Activated naive CD8-positive, alpha-beta T cell treated with anti-CD3 and anti-CD28 coated beads, Interleukin-2, amount 50 U/mL, for 24 hours (primary cell): ENCODE measurements around the gene IKZF1.

Experiments used
- ATAC-seq: fragments of 150-1000 bp; cut with Tn5 transposase; one replicate; pipeline ENCODE4 v1.10.0; 2021
- DNase-seq: peaks from one replicate; pipeline ENCODE4 v3.0.0; 2021
- H3K27ac Mint-ChIP-seq: one replicate; pipeline ENCODE4 v1.8.0; 2021; ENCODE audit warnings: mild to moderate bottlenecking, mixed read lengths
- H3K27me3 Mint-ChIP-seq: one replicate; pipeline ENCODE4 v1.8.0; 2021; ENCODE audit warnings: mixed read lengths
- H3K36me3 Mint-ChIP-seq: one replicate; pipeline ENCODE4 v1.8.0; 2021; ENCODE audit warnings: low read depth, mixed read lengths
- H3K4me1 Mint-ChIP-seq: one replicate; pipeline ENCODE4 v1.8.0; 2021; ENCODE audit warnings: mixed read lengths
- H3K4me3 Mint-ChIP-seq: one replicate; pipeline ENCODE4 v1.8.0; 2021; ENCODE audit warnings: mild to moderate bottlenecking, moderate library complexity, mixed read lengths
- H3K9me3 Mint-ChIP-seq: one replicate; pipeline ENCODE4 v1.8.0; 2021; ENCODE audit warnings: mixed read lengths

Gene IKZF1

GRCh38 chr7:50358041-50358705, 53.7 kb downstream of the IKZF1 start:
- H3K9me3 Mint-ChIP-seq, result no peaks in the 10 kb centered on the region
- no peak for ATAC-seq

DNA sequence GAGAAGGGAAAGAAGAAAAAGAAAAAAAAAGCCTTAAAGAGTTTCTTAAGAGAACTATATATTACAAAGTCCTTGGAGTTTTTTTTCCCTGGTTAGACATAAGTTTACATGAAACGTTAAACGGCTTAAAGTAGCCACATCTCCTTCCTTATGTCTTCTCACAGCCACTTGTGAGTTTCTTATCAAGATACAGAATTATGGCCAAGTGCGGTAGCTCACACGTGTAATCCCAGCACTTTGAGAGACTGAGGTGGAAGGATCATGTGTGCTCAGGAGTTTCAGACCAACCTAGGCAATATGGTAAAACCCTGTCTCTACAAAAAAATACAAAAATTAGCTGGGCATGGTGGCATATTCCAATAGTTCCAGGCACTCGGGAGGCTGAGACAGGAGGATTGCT, 54.3 kb downstream of the IKZF1 start:
- peak overlapping the region; percentile 99 for H3K27ac Mint-ChIP-seq
- peaks cover 98% of the 10 kb centered on the region for H3K4me1 Mint-ChIP-seq
- no peaks in the 10 kb centered on the region for H3K9me3 Mint-ChIP-seq
- H3K4me3 Mint-ChIP-seq, result peak overlapping the region; percentile 57
- DNase-seq, result no peak
- no peak for ATAC-seq
- H3K27me3 Mint-ChIP-seq, result no peaks in the 10 kb centered on the region
- peaks cover 92% of the 10 kb centered on the region for H3K36me3 Mint-ChIP-seq

More at GRCh38 chr7:50358041-50358705, 53.7 kb downstream of the IKZF1 start:
- Mint-ChIP-seq H3K27ac (peak overlapping the region; percentile 99), H3K36me3 (peaks cover 92% of the 10 kb centered on the region), H3K27me3 (no peaks in the 10 kb centered on the region), H3K4me1 (peaks cover 98% of the 10 kb centered on the region), H3K4me3 (peak overlapping the region; percentile 57)
- DNase-seq, result no peak

GRCh38 chr7:50359258-50359994, 54.9 kb downstream of the IKZF1 start:
- ATAC-seq (no peak), DNase-seq (no peak)
- Mint-ChIP-seq H3K36me3 (peaks cover 91% of the 10 kb centered on the region), H3K4me3 (peak overlapping the region; percentile 65), H3K27me3 (no peaks in the 10 kb centered on the region), H3K27ac (peak overlapping the region; percentile 99), H3K9me3 (no peaks in the 10 kb centered on the region), H3K4me1 (peaks cover 98% of the 10 kb centered on the region)

DNA sequence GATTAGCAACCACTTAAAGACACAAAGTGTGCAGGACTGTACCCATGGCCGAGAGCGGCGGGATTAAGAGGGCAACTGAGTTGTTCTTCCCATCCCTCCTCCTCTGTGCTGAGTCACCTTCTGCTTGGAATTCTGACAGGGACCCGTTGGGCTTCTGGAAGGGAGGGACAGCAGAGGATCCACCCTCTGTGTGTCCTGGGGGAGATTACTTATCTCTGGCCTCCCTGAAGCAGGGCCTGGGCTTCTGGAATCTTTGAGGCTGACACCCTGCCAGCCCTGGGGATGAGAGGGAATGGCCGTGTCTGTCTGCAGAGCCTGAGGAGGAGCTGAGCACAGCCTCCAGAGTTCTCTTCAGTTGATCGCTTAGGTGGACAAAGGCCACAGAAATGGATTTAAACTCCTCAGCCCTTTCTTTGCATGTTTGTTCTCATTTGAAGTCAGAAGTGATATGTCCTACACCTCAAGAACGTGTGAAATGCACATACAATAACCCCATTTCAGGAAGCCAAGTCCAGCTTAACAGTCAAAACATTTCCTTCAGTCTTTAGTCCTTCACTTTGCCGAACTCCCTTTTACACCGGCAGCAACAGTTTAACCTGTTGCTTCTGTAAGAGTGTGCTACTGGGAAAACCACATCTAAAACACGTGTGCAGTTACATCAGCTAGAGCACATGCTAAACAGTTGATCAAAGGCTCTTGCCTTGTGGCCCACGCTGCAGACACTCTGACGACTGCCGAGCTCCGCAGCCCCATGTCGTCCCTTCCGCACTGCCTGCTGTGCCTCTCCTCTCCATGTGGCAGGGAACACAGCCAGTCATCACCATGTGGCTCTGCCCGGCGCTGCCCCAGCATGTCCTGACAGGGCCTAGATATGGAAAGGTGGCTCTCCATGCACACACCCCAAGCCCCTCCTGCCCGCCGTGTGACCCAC, 55.7 kb downstream of the IKZF1 start:
- ATAC-seq (peak; percentile 86), DNase-seq (peak; percentile 75)
- Mint-ChIP-seq H3K27me3 (no peaks in the 10 kb centered on the region), H3K36me3 (peaks cover 91% of the 10 kb centered on the region), H3K4me1 (peaks cover 98% of the 10 kb centered on the region), H3K27ac (peak overlapping the region; percentile 99), H3K9me3 (no peaks in the 10 kb centered on the region), H3K4me3 (peak overlapping the region; percentile 65)

- peaks cover 99% of the 10 kb centered on the region for H3K4me1 Mint-ChIP-seq
- H3K36me3 Mint-ChIP-seq, result peaks cover 91% of the 10 kb centered on the region
- DNase-seq (no peak), ATAC-seq (no peak)
- H3K27me3 Mint-ChIP-seq, result no peaks in the 10 kb centered on the region
- H3K9me3 Mint-ChIP-seq, result no peaks in the 10 kb centered on the region
- peak overlapping the region; percentile 99 for H3K27ac Mint-ChIP-seq
- H3K4me3 Mint-ChIP-seq, result peak overlapping the region; percentile 62
These were observed 57.6 kb downstream of the IKZF1 start for GRCh38 chr7:50362142-50362541.

- Mint-ChIP-seq H3K27me3 (no peaks in the 10 kb centered on the region), H3K4me3 (peak overlapping the region; percentile 62), H3K27ac (peak overlapping the region; percentile 99), H3K36me3 (peaks cover 86% of the 10 kb centered on the region), H3K4me1 (peaks cover 99% of the 10 kb centered on the region), H3K9me3 (no peaks in the 10 kb centered on the region)
- DNase-seq (no peak), ATAC-seq (no peak)
These were observed 58.3 kb downstream of the IKZF1 start for GRCh38 chr7:50362712-50363282.

DNA sequence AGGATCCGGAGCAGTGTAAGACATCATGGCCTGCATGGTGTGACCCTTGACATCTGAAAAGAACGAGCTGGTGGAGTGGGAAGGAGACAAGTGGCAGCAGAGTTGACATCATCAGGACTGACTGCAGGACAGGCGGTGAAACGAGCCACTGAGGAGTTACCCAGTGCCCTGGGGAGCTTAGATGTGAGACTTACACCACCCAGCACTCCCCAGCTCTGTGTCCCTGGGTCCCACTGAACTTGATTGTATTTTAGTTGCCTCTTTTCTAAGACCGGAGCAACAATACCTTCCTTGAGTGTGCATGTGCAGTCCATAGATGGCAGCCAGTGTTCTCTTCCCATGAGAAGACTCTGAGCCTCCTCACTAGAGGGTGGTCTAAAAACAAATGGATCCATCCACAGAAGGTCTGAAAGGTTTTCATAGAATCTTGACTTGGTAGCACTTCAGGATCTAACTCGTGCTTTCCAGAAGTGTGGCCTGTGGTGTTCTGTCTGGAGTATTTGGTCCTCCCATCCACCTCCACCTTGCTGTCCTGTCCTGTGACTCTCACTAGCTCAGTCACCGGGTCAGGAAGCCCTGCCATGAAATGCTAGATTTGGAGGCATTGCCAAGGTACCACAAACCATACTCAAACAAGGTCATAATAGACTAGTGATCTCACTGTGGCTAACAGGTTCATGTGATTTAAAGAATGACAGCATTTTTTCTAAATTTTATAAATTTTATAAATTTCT, 59.0 kb downstream of the IKZF1 start:
- DNase-seq, result no peak
- H3K9me3 Mint-ChIP-seq, result no peaks in the 10 kb centered on the region
- no peak for ATAC-seq

GRCh38 chr7:50364645-50365044, 60.1 kb downstream of the IKZF1 start:
- Mint-ChIP-seq H3K27me3 (no peaks in the 10 kb centered on the region), H3K9me3 (no peaks in the 10 kb centered on the region), H3K4me3 (no peak overlapping the region), H3K27ac (peak overlapping the region; percentile 99), H3K36me3 (peaks cover 87% of the 10 kb centered on the region), H3K4me1 (peaks cover 99% of the 10 kb centered on the region)
- ATAC-seq (no peak), DNase-seq (no peak)

More for the DNA sequence above, 59.0 kb downstream of the IKZF1 start:
- Mint-ChIP-seq H3K27ac (peak overlapping the region; percentile 99), H3K36me3 (peaks cover 85% of the 10 kb centered on the region), H3K4me3 (peak overlapping the region; percentile 43), H3K4me1 (peaks cover 99% of the 10 kb centered on the region), H3K27me3 (no peaks in the 10 kb centered on the region)

- Mint-ChIP-seq H3K27me3 (no peaks in the 10 kb centered on the region), H3K27ac (peak overlapping the region; percentile 99), H3K9me3 (no peaks in the 10 kb centered on the region), H3K4me1 (peaks cover 98% of the 10 kb centered on the region), H3K36me3 (peaks cover 87% of the 10 kb centered on the region), H3K4me3 (no peak overlapping the region)
- DNase-seq, result no peak
- ATAC-seq, result no peak
These were observed 61.8 kb downstream of the IKZF1 start for GRCh38 chr7:50366311-50366710.

DNA sequence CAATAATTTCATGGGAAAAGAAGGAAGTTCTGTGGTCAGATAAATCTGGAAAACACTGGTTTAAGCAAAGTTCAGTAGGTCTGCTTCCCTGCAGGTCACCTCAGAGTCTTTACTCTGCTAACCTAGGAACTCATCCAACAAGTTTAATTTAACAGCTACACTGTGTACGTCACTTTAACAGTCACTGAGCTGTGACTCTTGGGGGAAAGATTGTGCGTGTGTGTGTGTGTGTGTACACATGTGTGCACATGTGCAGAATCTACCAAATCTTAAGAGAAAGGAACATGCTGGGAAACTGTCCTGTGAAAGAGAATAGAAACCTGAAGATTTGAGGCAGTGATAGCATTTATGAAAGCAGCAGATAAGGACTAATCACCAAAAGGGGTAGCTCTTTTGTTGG, 62.6 kb downstream of the IKZF1 start:
- Mint-ChIP-seq H3K27ac (peak overlapping the region; percentile 99), H3K27me3 (no peaks in the 10 kb centered on the region), H3K36me3 (peaks cover 87% of the 10 kb centered on the region), H3K4me1 (peaks cover 98% of the 10 kb centered on the region), H3K9me3 (no peaks in the 10 kb centered on the region), H3K4me3 (peak overlapping the region; percentile 46)
- DNase-seq, result no peak
- ATAC-seq, result no peak

DNA sequence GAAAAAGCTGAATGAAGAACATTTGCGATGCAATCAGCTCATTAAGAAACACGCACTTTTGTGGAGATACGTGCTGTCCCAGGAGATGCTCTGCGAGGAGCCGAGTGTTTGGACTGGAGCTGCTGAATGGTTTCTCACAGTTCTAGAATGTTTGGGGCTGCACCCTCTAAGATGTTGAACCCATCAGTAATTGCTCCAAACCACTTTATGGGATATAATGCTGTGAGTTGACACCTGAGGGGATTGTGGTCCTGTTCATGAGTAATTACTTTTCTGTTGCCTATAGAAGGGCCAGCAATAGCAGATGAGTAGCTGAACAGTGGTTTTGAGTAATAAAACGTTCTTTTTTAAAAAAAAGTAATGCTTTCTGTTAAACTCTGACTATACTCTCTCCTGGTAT, 63.1 kb downstream of the IKZF1 start:
- peak overlapping the region; percentile 99 for H3K27ac Mint-ChIP-seq
- peak overlapping the region; percentile 46 for H3K4me3 Mint-ChIP-seq
- peaks cover 98% of the 10 kb centered on the region for H3K4me1 Mint-ChIP-seq
- H3K27me3 Mint-ChIP-seq, result no peaks in the 10 kb centered on the region
- ATAC-seq, result peak; percentile 67
- peaks cover 87% of the 10 kb centered on the region for H3K36me3 Mint-ChIP-seq
- no peaks in the 10 kb centered on the region for H3K9me3 Mint-ChIP-seq
- DNase-seq, result no peak

GRCh38 chr7:50368366-50368765, 63.9 kb downstream of the IKZF1 start:
- H3K4me1 Mint-ChIP-seq, result peaks cover 98% of the 10 kb centered on the region
- ATAC-seq (no peak), DNase-seq (no peak)
- no peaks in the 10 kb centered on the region for H3K27me3 Mint-ChIP-seq
- peaks cover 87% of the 10 kb centered on the region for H3K36me3 Mint-ChIP-seq
- no peaks in the 10 kb centered on the region for H3K9me3 Mint-ChIP-seq
- H3K27ac Mint-ChIP-seq, result peak overlapping the region; percentile 99
- H3K4me3 Mint-ChIP-seq, result peak overlapping the region; percentile 37

GRCh38 chr7:50369143-50370026, 64.9 kb downstream of the IKZF1 start:
- ATAC-seq (no peak), DNase-seq (no peak)
- Mint-ChIP-seq H3K4me3 (peak overlapping the region; percentile 49), H3K27me3 (no peaks in the 10 kb centered on the region), H3K9me3 (no peaks in the 10 kb centered on the region), H3K27ac (peak overlapping the region; percentile 99), H3K36me3 (peaks cover 88% of the 10 kb centered on the region), H3K4me1 (peaks cover 98% of the 10 kb centered on the region)
